Activated CD4-positive, alpha-beta T cell treated with anti-CD3 and anti-CD28 coated beads, Interleukin-2, amount 10 ng/mL, durations not matched to agents 7 days and 5 days (primary cell): ENCODE measurements around the gene TSPAN1. TPM values are rescaled to one million over a fixed set of nuclear protein-coding genes. Genes with fewer than 3 reads are reported as not detected.

ENCODE experiments used
- CTCF ChIA-PET: fragments of 350-600 bp; sonication (Branson Sonifier 250); formaldehyde crosslinking; loops from one replicate; lab custom pipeline; 2021; ENCODE audit warnings: antibody characterized with exemption; lab: Charles Lee
- POLR2A ChIA-PET: fragments of 350-600 bp; sonication (Branson Sonifier 250); formaldehyde crosslinking; loops from one replicate; lab custom pipeline; 2021; ENCODE audit warnings: antibody characterized with exemption; lab: Charles Lee
- DNase-seq: peaks from one replicate; pipeline ENCODE4 v3.0.0-alpha.2; 2020
- H3K27ac Mint-ChIP-seq: one replicate; pipeline ENCODE4 v1.8.0; 2021; ENCODE audit warnings: mild to moderate bottlenecking, moderate library complexity, mixed read lengths
- H3K27me3 Mint-ChIP-seq: one replicate; pipeline ENCODE4 v1.8.0; 2021; ENCODE audit warnings: mixed read lengths
- H3K36me3 Mint-ChIP-seq: one replicate; pipeline ENCODE4 v1.8.0; 2021; ENCODE audit warnings: low read depth, mixed read lengths
- H3K4me1 Mint-ChIP-seq: one replicate; pipeline ENCODE4 v1.8.0; 2021; ENCODE audit warnings: mixed read lengths
- H3K4me3 Mint-ChIP-seq: one replicate; pipeline ENCODE4 v1.8.0; 2021; ENCODE audit warnings: mild to moderate bottlenecking, moderate library complexity, mixed read lengths
- H3K9me3 Mint-ChIP-seq: one replicate; pipeline ENCODE4 v1.8.0; 2021; ENCODE audit warnings: mixed read lengths
- total RNA-seq, 2 experiments: library from RNA; stranded (reverse); gene quantifications; one replicate each; pipeline ENCODE4 v1.2.3, GENCODE V29; 2021

The TSPAN1 gene
- total RNA-seq, 2 experiments from 2014 or later = not detected

DNA sequence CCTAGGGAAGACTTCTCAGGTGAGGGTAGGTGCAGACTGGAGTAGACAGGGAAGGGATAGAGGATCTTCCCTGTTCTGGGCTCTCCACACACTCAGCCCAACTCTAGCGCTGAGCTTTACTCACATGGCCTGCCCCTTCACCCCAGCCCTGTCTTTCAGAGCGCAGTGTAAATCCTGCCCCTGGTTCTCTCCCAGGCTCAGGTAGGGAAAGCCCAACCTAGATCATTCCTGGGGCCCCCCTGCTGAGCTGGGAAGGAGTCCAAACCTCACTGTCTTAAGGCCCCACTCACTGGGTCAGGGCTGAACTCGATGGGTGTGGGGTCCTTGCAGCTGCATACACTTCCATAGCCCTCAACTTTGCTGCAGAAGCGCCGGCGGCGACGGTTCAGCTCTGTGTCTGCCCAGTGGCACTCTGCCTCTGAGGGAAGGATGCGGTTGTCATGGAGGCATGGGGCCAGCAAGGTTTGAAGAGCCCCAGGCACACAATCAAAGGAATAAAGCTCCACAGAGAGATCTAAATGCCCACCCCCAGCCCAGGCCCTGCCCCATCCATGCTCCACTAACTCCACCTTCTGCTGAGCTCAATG lies 19.2 kb downstream of the TSPAN1 start:
- Mint-ChIP-seq H3K27me3 (no peaks in the 10 kb centered on the region), H3K4me3 (no peak overlapping the region), H3K36me3 (peaks cover 6% of the 10 kb centered on the region), H3K4me1 (peaks cover 15% of the 10 kb centered on the region), H3K27ac (no peak overlapping the region), H3K9me3 (no peaks in the 10 kb centered on the region)
- POLR2A ChIA-PET = no interaction called here
- CTCF ChIA-PET = interaction anchor here (0.6 to 0.9 kb wide), 3 partner anchors 51 to 125 kb away, joined by 3 to 4 read pairs (median 3); no protein-coding TSS in a partner anchor
- DNase-seq = no peak

DNA sequence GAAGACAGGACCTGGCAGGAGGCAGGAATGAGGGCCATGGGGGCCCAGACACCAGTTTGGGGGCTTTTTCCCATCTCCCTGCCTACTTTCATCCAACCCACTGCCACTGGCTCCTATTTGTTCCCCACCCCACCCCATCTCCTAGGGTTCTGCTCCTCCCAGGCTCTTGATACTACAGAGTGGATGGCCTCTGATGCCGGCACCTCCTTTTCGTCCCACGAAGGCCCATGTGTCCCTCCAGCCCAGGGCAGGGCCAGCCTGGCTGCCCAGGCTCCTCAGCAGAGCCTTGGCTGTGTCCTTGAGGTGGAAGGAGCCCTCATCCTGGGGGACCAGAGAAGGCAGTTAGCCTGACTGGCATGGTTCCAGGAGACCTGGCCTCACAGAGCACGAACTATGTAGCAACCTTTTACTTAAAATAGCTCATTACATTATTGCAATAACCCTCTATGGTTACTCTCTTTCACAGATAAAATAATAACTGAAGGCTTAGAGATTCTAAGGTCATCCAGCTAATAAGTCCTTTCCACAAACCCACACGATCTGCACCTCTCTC lies 19.8 kb downstream of the TSPAN1 start:
- CTCF ChIA-PET = interaction anchor here (0.6 to 1.3 kb wide), 2 partner anchors 13 to 104 kb away, joined by 3 to 4 read pairs; no protein-coding TSS in a partner anchor

GRCh38 chr1:46196609-46197008 lies 21.7 kb downstream of the TSPAN1 start:
- POLR2A ChIA-PET = no interaction called here
- Mint-ChIP-seq H3K27ac (no peak overlapping the region), H3K27me3 (no peaks in the 10 kb centered on the region), H3K4me1 (peaks cover 23% of the 10 kb centered on the region), H3K4me3 (peak overlapping the region; percentile 80), H3K9me3 (no peaks in the 10 kb centered on the region), H3K36me3 (peaks cover 6% of the 10 kb centered on the region)
- CTCF ChIA-PET = no interaction called here
- DNase-seq = no peak

More for the DNA sequence above, 19.8 kb downstream of the TSPAN1 start:
- DNase-seq = no peak
- peaks cover 6% of the 10 kb centered on the region for H3K36me3 Mint-ChIP-seq
- no peak overlapping the region for H3K27ac Mint-ChIP-seq
- H3K4me1 Mint-ChIP-seq = peaks cover 21% of the 10 kb centered on the region
- no peak overlapping the region for H3K4me3 Mint-ChIP-seq
- no peaks in the 10 kb centered on the region for H3K27me3 Mint-ChIP-seq
- POLR2A ChIA-PET = no interaction called here
- no peaks in the 10 kb centered on the region for H3K9me3 Mint-ChIP-seq

DNA sequence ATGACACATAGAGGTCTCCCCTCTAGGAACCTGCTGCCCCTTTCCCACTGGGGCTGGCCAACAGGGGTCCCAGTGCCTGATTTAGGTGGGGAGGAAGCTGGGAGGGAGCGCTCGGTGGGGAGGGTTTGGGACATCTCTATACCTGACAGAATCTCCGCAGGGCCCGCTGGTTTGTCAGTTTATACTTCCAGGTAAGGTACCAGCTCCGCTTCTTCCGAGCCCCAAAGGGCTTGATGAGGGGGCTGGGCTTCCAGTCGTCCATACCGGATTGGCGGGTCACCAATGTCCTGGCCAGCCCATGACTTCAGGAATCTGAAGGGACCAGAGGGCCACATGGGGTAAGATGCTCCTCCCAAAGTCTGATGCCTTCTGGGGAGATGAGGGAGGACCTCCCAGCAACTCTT lies 22.7 kb downstream of the TSPAN1 start:
- H3K4me3 Mint-ChIP-seq = peak overlapping the region; percentile 80
- no peaks in the 10 kb centered on the region for H3K27me3 Mint-ChIP-seq
- H3K9me3 Mint-ChIP-seq = no peaks in the 10 kb centered on the region
- DNase-seq = no peak
- peaks cover 6% of the 10 kb centered on the region for H3K36me3 Mint-ChIP-seq
- ChIA-PET POLR2A (no interaction called here), CTCF (no interaction called here)
- H3K4me1 Mint-ChIP-seq = peaks cover 25% of the 10 kb centered on the region
- peak overlapping the region; percentile 57 for H3K27ac Mint-ChIP-seq

DNA sequence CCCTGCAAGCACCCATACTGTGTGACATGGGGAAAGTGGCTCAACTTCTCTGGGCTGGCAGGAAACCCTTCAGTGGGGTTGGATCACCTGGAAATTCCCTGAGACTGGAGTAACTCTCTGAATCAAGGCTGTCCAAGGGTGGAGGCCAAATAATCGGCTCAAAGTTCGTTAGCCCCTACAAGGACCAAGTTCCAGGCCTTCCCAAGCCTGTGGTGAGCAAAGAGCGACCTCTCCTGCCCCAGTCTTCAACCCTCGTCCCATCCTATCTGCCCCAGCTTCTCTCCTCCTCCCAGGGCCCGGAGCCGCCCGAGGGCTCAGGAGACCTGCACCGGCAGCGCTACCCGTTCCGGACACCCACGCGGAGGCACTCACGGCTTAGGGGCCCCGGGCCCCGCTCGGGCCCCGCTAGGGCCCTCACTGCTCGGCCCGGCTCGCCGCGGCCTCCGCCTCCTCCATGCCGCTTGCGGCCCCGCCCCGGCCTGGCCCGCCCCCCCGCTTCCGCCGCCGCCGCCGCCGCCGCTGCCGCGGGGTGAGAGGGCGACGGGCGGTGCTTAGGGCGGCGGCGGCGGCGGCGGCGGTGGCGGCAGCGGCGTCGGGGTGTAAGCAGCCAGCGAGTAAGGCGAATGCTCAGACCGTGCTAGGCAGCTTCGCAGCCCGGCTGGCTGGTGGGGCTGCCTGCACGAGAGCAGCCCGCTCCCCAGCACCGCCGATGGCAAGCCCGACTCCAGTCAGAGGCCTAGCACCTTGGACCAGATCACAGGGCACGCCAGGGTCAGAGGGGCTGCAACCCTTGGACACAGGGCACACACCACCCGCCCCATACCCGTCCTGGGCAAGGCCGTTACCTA lies 23.3 kb downstream of the TSPAN1 start, which contains the start of gene POMGNT1:
Gene POMGNT1 (minus strand): TSS at position 471 of the 848 bp plus-strand sequence. CDS start 613 bp downstream, outside the sequence.
- peaks cover 30% of the 10 kb centered on the region for H3K4me1 Mint-ChIP-seq
- CTCF ChIA-PET = interaction anchor here (0.7 kb wide), 1 partner anchor 213 kb away, joined by 3 read pairs; no protein-coding TSS in a partner anchor
- POLR2A ChIA-PET = interaction anchor here (0.6 kb wide), 1 partner anchor 89 kb away, joined by 9 read pairs; no protein-coding TSS in a partner anchor
- no peaks in the 10 kb centered on the region for H3K27me3 Mint-ChIP-seq
- peak within 1 kb of the TSS; percentile 83 for H3K27ac Mint-ChIP-seq
- no peaks in the 10 kb centered on the region for H3K9me3 Mint-ChIP-seq
- peak within 1 kb of the TSS; percentile 80 for H3K4me3 Mint-ChIP-seq
- DNase-seq = peak; percentile 72
- H3K36me3 Mint-ChIP-seq = peaks cover 2% of the 10 kb centered on the region

GRCh38 chr1:46199233-46199749 lies 24.4 kb downstream of the TSPAN1 start:
- no peaks in the 10 kb centered on the region for H3K27me3 Mint-ChIP-seq
- no peaks in the 10 kb centered on the region for H3K9me3 Mint-ChIP-seq
- H3K27ac Mint-ChIP-seq = peak overlapping the region; percentile 75
- POLR2A ChIA-PET = no interaction called here
- no peak for DNase-seq
- peak overlapping the region; percentile 80 for H3K4me3 Mint-ChIP-seq
- CTCF ChIA-PET = interaction anchor here (0.6 to 1.1 kb wide), 4 partner anchors 16 to 138 kb away, joined by 3 to 5 read pairs (median 4); no protein-coding TSS in a partner anchor
- H3K4me1 Mint-ChIP-seq = peaks cover 32% of the 10 kb centered on the region
- H3K36me3 Mint-ChIP-seq = peaks cover 2% of the 10 kb centered on the region

DNA sequence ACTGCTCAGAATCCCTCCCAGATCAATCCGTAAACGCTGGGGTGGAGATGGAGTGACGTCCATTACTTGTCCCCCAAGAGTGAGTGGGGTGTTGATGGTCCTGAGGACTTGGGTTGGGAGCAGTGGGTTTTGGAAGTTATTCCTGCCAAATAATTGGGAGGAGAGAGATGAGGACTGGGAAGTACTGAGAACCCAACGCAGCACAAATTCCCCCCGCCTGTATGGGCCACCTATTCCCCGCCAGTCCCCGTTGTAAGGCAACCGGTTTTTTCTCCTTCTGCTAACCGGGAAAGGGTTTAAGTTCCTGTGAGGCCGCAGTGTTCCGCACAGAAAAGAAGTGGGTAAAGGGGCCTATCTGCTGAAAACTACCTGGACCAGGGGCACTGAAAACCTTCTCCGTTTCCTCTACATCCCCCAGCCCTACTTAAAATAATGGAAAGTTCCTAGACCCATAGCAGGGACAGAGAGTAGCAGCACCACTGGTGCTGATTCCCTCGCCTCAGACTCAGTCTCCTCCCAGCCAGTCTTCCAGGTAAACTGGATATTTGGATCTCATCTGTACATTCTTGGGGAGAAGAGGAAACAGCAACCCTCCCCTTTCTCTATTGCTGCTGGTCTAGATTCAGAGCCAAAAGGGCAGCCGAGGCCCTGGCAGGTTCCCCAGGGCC lies 29.0 kb downstream of the TSPAN1 start:
- Mint-ChIP-seq H3K4me3 (no peak overlapping the region), H3K27me3 (no peaks in the 10 kb centered on the region), H3K27ac (no peak overlapping the region), H3K9me3 (no peaks in the 10 kb centered on the region), H3K4me1 (peaks cover 18% of the 10 kb centered on the region), H3K36me3 (no peaks in the 10 kb centered on the region)
- ChIA-PET POLR2A (interaction anchor here (0.6 kb wide), 1 partner anchor 212 kb away, joined by 3 read pairs; no protein-coding TSS in a partner anchor), CTCF (interaction anchor here (1.9 kb wide), 1 partner anchor 18 kb away, joined by 4 read pairs; no protein-coding TSS in a partner anchor)
- DNase-seq = no peak

- CTCF ChIA-PET = no interaction called here
Measured at GRCh38 chr1:46204406-46204742, 29.5 kb downstream of the TSPAN1 start.

DNA sequence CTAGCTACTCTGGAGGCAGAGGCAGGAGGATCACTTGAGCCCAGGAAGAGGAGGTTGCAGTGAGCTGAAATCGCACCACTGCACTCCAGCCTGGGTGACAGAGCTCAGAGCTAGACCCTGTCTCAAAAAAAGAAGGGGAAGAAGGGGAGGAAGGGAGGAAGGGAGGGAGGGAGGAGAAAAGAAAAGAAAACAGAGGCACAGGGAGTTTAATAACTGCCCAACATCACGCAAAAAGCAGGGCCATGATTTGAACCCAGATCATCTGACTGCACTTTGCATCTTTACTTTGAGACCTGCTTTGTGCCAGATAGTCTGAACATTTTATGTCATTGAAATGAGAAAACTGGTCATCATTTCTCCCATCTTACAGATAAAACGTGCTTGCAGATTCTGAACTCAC lies 30.3 kb downstream of the TSPAN1 start:
- Mint-ChIP-seq H3K36me3 (no peaks in the 10 kb centered on the region), H3K27ac (no peak overlapping the region), H3K27me3 (peaks cover 3% of the 10 kb centered on the region), H3K4me1 (peaks cover 11% of the 10 kb centered on the region), H3K9me3 (no peaks in the 10 kb centered on the region), H3K4me3 (no peak overlapping the region)
- no peak for DNase-seq
- POLR2A ChIA-PET = no interaction called here
- CTCF ChIA-PET = no interaction called here

More at GRCh38 chr1:46204406-46204742, 29.5 kb downstream of the TSPAN1 start:
- Mint-ChIP-seq H3K4me1 (peaks cover 14% of the 10 kb centered on the region), H3K4me3 (no peak overlapping the region), H3K27ac (no peak overlapping the region), H3K36me3 (no peaks in the 10 kb centered on the region), H3K9me3 (no peaks in the 10 kb centered on the region), H3K27me3 (no peaks in the 10 kb centered on the region)
- DNase-seq = no peak
- POLR2A ChIA-PET = no interaction called here

DNA sequence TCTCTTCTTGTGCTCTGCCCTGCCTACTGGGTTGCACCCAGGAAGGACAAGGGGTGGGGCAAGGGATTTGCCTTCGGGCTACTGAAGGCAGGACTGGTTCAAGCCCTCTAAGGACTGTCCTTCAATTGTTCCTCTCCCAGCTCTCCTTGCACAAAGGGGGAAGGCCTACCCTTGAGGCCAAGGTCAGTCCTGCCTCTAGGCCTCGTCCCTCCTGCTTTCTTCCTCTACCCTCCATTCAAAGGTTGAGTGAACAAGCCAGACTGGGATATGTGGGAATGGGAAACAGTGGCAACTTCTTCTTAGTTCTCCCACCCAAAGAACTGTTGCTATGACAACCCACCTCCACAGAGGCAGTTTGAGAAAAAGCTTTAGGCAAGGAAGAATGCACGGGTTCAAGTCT lies 30.9 kb downstream of the TSPAN1 start:
- H3K9me3 Mint-ChIP-seq = no peaks in the 10 kb centered on the region
- CTCF ChIA-PET = interaction anchor here (1.1 kb wide), 1 partner anchor 18 kb away, joined by 3 read pairs; no protein-coding TSS in a partner anchor
- no peak overlapping the region for H3K4me3 Mint-ChIP-seq
- H3K27ac Mint-ChIP-seq = no peak overlapping the region
- H3K36me3 Mint-ChIP-seq = no peaks in the 10 kb centered on the region
- peaks cover 9% of the 10 kb centered on the region for H3K4me1 Mint-ChIP-seq
- H3K27me3 Mint-ChIP-seq = peaks cover 3% of the 10 kb centered on the region
- no peak for DNase-seq
- POLR2A ChIA-PET = no interaction called here

DNA sequence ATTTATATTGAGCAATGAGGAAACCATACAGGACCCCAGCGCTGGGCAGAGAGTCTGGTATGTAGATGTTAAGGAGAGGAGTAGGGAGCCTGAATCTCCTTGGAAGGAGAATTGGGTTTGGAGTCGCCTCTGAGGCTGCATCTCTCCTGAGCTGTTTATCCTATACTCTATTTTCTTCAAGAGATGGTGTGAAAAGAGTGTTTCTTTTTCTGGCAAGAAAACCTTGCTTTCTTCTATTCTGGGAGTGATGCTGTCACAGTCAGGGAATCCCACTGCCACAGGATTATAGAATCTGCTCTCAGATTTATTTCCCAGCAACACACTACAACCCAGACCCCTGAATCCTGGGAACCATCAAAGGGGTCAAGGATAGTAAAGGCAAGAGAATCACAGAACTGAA lies 31.5 kb downstream of the TSPAN1 start:
- no peaks in the 10 kb centered on the region for H3K36me3 Mint-ChIP-seq
- ChIA-PET POLR2A (no interaction called here), CTCF (interaction anchor here (1.1 kb wide), 2 partner anchors 13 to 18 kb away, joined by 3 read pairs; no protein-coding TSS in a partner anchor)
- no peak overlapping the region for H3K27ac Mint-ChIP-seq
- peaks cover 9% of the 10 kb centered on the region for H3K4me1 Mint-ChIP-seq
- H3K4me3 Mint-ChIP-seq = no peak overlapping the region
- peaks cover 3% of the 10 kb centered on the region for H3K27me3 Mint-ChIP-seq
- no peak for DNase-seq
- H3K9me3 Mint-ChIP-seq = no peaks in the 10 kb centered on the region

DNA sequence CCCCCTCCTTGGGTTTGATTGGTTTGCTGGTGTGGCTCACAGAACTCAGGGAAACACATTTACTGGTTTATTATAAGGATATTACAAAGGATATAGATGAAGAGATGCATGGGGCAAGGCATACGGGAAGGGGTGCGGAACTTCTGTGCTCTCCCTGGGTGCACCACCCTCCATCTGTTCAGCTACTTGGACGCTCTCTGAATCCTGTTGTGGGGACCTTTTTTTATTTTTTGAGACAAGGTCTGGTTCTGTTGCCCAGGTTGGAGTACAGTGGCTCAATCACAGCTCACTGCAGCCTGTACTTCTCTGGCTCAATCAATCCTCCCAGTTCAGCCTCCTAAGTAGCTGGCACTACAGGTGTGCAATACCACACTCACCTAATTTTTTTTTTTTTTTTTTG lies 35.7 kb downstream of the TSPAN1 start:
- ChIA-PET CTCF (interaction anchor here (2.6 kb wide), 1 partner anchor 13 kb away, joined by 8 read pairs; no protein-coding TSS in a partner anchor), POLR2A (no interaction called here)
- no peak for DNase-seq
- Mint-ChIP-seq H3K4me1 (no peaks in the 10 kb centered on the region), H3K4me3 (no peak overlapping the region), H3K36me3 (no peaks in the 10 kb centered on the region), H3K27me3 (peaks cover 3% of the 10 kb centered on the region), H3K27ac (no peak overlapping the region), H3K9me3 (no peaks in the 10 kb centered on the region)
